ENCODE data around the gene DDX51.

The DDX51 gene

DNA sequence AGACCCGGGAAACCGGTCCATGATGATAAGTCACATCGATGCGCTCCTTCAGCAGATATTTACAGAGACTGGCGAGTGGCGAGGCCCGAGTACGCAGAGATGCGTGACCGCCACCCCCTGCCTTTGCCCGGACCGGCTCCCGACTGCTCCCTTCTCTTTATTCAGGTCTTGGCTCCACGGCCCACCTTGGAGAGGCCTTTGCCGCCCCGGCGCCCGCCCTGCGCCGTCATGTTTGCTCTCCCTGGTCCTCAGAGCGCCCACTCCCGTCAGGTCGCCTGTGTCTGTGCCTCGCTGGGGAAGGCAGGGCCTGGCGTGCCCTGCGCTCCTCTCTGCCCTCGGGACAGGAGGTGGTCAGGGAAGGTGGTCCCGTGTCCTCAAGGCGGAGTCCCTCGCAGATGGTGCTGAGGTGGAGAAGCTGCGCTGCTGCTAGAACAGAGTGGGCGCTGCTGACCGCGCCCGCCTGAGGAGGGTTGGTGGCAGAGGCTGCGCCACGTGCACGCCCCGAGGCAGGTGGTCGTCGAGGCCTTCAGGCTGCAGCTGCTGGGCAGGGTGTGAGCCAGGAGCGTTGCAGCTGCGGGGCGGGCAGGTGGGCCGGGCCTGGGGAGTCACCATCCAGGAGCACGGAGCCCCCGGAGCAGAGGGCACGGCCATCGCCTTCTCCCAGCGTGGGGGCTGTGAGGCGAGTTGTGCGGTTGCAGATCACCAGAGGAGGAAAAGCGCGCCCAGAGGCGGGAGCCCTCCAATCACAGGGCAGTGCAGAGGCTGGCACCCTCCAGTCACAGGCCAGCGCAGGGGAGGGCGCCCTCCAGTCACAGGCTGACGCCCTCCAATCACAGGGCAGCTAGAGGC is 27.2 kb downstream of the DDX51 start:
- no peaks in the 10 kb centered on the region for H3K27me3 ChIP-seq (ENCODE audit: insufficient read depth, poor library complexity, severe bottlenecking)
- no peak overlapping the region for H3K27ac ChIP-seq (replicated peaks)
- DNase-seq (ENCODE audit: low read depth in 1 of 2, low spot score in 1 of 2) = no peak
- no peak overlapping the region for H3K4me3 ChIP-seq (replicated peaks; ENCODE audit: insufficient read depth, low read length)
- no peak for TF ChIP-seq SPI1 (IDR thresholded peaks at IDR 0.05; ENCODE audit: borderline replicate concordance, low read depth)
- no peak for TF ChIP-seq REST (IDR thresholded peaks at IDR 0.05; ENCODE audit: insufficient replicate concordance, low read depth)
- no peak for TF ChIP-seq GABPA (IDR thresholded peaks at IDR 0.05; ENCODE audit: low read depth)
- no peak for TF ChIP-seq POLR2AphosphoS5 (IDR thresholded peaks at IDR 0.05; ENCODE audit: low read depth)
- no peak for TF ChIP-seq CTCF (IDR thresholded peaks at IDR 0.05; ENCODE audit: insufficient read depth, low read length)

GRCh38 chr12:132115500-132115899 is 28.6 kb downstream of the DDX51 start:
- DNase-seq (ENCODE audit: low read depth in 1 of 2, low spot score in 1 of 2) = no peak
- Histone ChIP-seq H3K27me3 (ENCODE audit: insufficient read depth, poor library complexity, severe bottlenecking) (no peaks in the 10 kb centered on the region), H3K27ac (replicated peaks) (no peak overlapping the region), H3K4me3 (replicated peaks; ENCODE audit: insufficient read depth, low read length) (no peak overlapping the region)
- no peak for TF ChIP-seq GABPA (IDR thresholded peaks at IDR 0.05; ENCODE audit: low read depth)
- TF ChIP-seq CTCF (IDR thresholded peaks at IDR 0.05; ENCODE audit: insufficient read depth, low read length) = no peak
- TF ChIP-seq REST (IDR thresholded peaks at IDR 0.05; ENCODE audit: insufficient replicate concordance, low read depth) = no peak

DNA sequence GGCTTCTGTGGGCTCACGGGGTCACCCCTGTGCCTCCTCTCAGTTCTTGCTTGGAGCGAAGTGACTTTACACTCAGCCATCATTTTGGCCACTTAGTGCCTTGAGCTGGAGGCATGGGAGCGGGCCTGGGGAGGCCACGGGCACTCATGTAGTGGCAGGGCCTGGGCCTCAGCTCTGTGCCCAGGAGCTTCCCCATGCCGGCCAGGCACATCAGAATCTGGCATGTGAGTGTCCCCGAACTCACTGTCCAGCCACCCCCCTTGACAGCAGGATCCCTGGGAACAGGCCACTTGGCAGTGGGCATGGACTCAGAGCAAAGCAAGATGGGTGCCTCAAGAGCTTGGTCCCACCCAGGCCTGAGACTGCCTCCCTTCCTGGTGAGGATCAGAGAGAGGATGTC is 29.5 kb downstream of the DDX51 start:
- Histone ChIP-seq H3K27ac (replicated peaks) (no peak overlapping the region), H3K4me3 (replicated peaks; ENCODE audit: insufficient read depth, low read length) (no peak overlapping the region), H3K27me3 (ENCODE audit: insufficient read depth, poor library complexity, severe bottlenecking) (no peaks in the 10 kb centered on the region)
- DNase-seq (ENCODE audit: low read depth in 1 of 2, low spot score in 1 of 2) = no peak
- no peak for TF ChIP-seq CTCF (IDR thresholded peaks at IDR 0.05; ENCODE audit: insufficient read depth, low read length)
- TF ChIP-seq GABPA (IDR thresholded peaks at IDR 0.05; ENCODE audit: low read depth) = no peak
- TF ChIP-seq SPI1 (IDR thresholded peaks at IDR 0.05; ENCODE audit: borderline replicate concordance, low read depth) = no peak
- TF ChIP-seq REST (IDR thresholded peaks at IDR 0.05; ENCODE audit: insufficient replicate concordance, low read depth) = no peak
- no peak for TF ChIP-seq POLR2AphosphoS5 (IDR thresholded peaks at IDR 0.05; ENCODE audit: low read depth)
